PC-3 (cell line): ENCODE data around the gene TLR6. TPM values are rescaled to one million over a fixed set of nuclear protein-coding genes. Genes with fewer than 3 reads are reported as not detected.

Source experiments
- ATAC-seq: fragments of 200-7000 bp; cut with Tn5 transposase; 2 replicates; pipeline ENCODE4 v1.9.1; 2020; ENCODE audit warnings: mild to moderate bottlenecking, moderate library complexity
- BruUV-seq: library from RNA; stranded (reverse); fragments of 400-500 nt; replicated peaks from 2 replicates; lab custom pipeline; 2021; lab: Mats Ljungman, UMichigan
- CTCF ChIA-PET: fragments of 300-600 bp; sonication (Branson Sonifier 250); formaldehyde crosslinking; loops from one replicate; lab custom pipeline; 2022; ENCODE audit warnings: antibody characterized with exemption; lab: Charles Lee
- POLR2A ChIA-PET: fragments of 300-600 bp; sonication (Branson Sonifier 250); formaldehyde crosslinking; loops from one replicate; lab custom pipeline; 2022; ENCODE audit warnings: antibody characterized with exemption; ENCODE audit not compliant: unreplicated experiment; lab: Charles Lee
- DNase-seq: peaks from one replicate; pipeline ENCODE4 v3.0.0-alpha.2; 2015
- H2AFZ ChIP-seq: fragments of 300-600 bp; sonication (generic); 2 replicates; pipeline ENCODE4 v1.6.0; 2016; ENCODE audit warnings: antibody characterized with exemption, low read length
- H3F3A ChIP-seq: fragments of 300-600 bp; sonication (generic); one replicate; pipeline ENCODE4 v1.6.0; 2017; ENCODE audit warnings: antibody characterized with exemption, low read length, control low read depth, mild to moderate bottlenecking; ENCODE audit not compliant: unreplicated experiment
- H3K27ac ChIP-seq: fragments of 300-600 bp; sonication (generic); 2 replicates; pipeline ENCODE4 v1.5.1; 2016; ENCODE audit warnings: mild to moderate bottlenecking, low read length
- H3K27me3 ChIP-seq: fragments of 300-600 bp; sonication (generic); 2 replicates; pipeline ENCODE4 v1.6.1; 2016; ENCODE audit warnings: low read length, mixed read lengths
- H3K36me3 ChIP-seq: fragments of 300-600 bp; sonication (generic); 2 replicates; pipeline ENCODE4 v1.6.1; 2016; ENCODE audit warnings: low read depth, mixed run types, low read length, mixed read lengths
- H3K4me1 ChIP-seq: fragments of 300-600 bp; sonication (generic); 2 replicates; pipeline ENCODE4 v1.5.1; 2016; ENCODE audit warnings: low read length; ENCODE audit not compliant: insufficient read depth
- H3K4me2 ChIP-seq: fragments of 300-600 bp; sonication (generic); 2 replicates; pipeline ENCODE4 v1.6.0; 2016; ENCODE audit warnings: low read length
- H3K4me3 ChIP-seq: fragments of 300-600 bp; sonication (generic); 2 replicates; pipeline ENCODE4 v1.5.1; 2016; ENCODE audit warnings: mild to moderate bottlenecking, low read length, mixed read lengths
- H3K79me2 ChIP-seq: fragments of 300-600 bp; sonication (generic); 2 replicates; pipeline ENCODE4 v1.6.1; 2017; ENCODE audit warnings: low read length, mixed read lengths
- H3K9ac ChIP-seq: fragments of 300-600 bp; sonication (generic); 2 replicates; pipeline ENCODE4 v1.6.0; 2016; ENCODE audit warnings: mild to moderate bottlenecking, low read length
- H3K9me2 ChIP-seq: fragments of 300-600 bp; sonication (generic); replicated peaks from 2 replicates; pipeline ENCODE4 v1.6.1; 2016; ENCODE audit warnings: mixed run types, low read length, mixed read lengths
- H3K9me3 ChIP-seq: fragments of 300-600 bp; sonication (generic); 2 replicates; pipeline ENCODE4 v1.6.1; 2016; ENCODE audit warnings: low read length, mixed read lengths
- H4K20me1 ChIP-seq: fragments of 300-600 bp; sonication (generic); 2 replicates; pipeline ENCODE4 v1.6.1; 2016; ENCODE audit warnings: low read length, mixed read lengths
- CTCF ChIP-seq: fragments of 300-600 bp; sonication (generic); conservative IDR thresholded peaks from 2 replicates; pipeline ENCODE4 v1.5.1; 2017; ENCODE audit warnings: antibody characterized with exemption, low read depth, mild to moderate bottlenecking, low read length
- EZH2 ChIP-seq: fragments of 300-600 bp; sonication (generic); IDR thresholded peaks from one replicate; pipeline ENCODE4 v1.6.1; 2017; ENCODE audit warnings: antibody characterized with exemption, mild to moderate bottlenecking, low read length; ENCODE audit not compliant: unreplicated experiment
- EZH2phosphoT487 ChIP-seq: fragments of 300-600 bp; sonication (generic); IDR thresholded peaks from 2 replicates; pipeline ENCODE4 v1.6.1; 2018; ENCODE audit warnings: mild to moderate bottlenecking, antibody characterized with exemption, low read length, borderline replicate concordance
- intact Hi-C: fragments of 100-400 bp; cut with micrococcal nuclease; formaldehyde crosslinking; loops from 2 replicates; pipeline ENCODE4 v1.9.0; 2023
- total RNA-seq: library from RNA; depleted of rRNA; stranded (reverse); fragments of >200 nt; gene quantifications from 2 replicates; pipeline ENCODE4 v1.2.3, GENCODE V29; 2014

Gene TLR6
- total RNA-seq, 1 experiment from 2014 or later, result 1.2 TPM

GRCh38 chr4:38861791-38862190, 5.2 kb upstream of the TLR6 start:
- CTCF ChIA-PET, result no interaction called here
- no peak for ATAC-seq
- Histone ChIP-seq H3K27me3 (no peaks in the 10 kb centered on the region), H3K79me2 (no peaks in the 10 kb centered on the region), H3K4me1 (peaks cover 16% of the 10 kb centered on the region), H3K36me3 (no peaks in the 10 kb centered on the region), H3K27ac (no peak overlapping the region), H3K9me2 (no peaks in the 10 kb centered on the region), H3F3A (peaks cover 5% of the 10 kb centered on the region), H3K4me2 (no peak overlapping the region), H3K4me3 (no peak overlapping the region), H3K9ac (no peak overlapping the region), H4K20me1 (no peaks in the 10 kb centered on the region), H3K9me3 (no peaks in the 10 kb centered on the region), H2AFZ (no peak overlapping the region)
- no peak for DNase-seq
- POLR2A ChIA-PET, result no interaction called here
- TF ChIP-seq EZH2phosphoT487 (no peak), CTCF (no peak), EZH2 (no peak)
- intact Hi-C loops, result no loop called here
- no TSS peak for BruUV-seq

GRCh38 chr4:38860788-38861424, 4.3 kb upstream of the TLR6 start:
- intact Hi-C loops, result no loop called here
- Histone ChIP-seq H3F3A (peaks cover 5% of the 10 kb centered on the region), H3K4me1 (peaks cover 15% of the 10 kb centered on the region), H3K4me3 (no peak overlapping the region), H3K4me2 (no peak overlapping the region), H3K27me3 (no peaks in the 10 kb centered on the region), H3K9me2 (no peaks in the 10 kb centered on the region), H3K9me3 (no peaks in the 10 kb centered on the region), H3K27ac (no peak overlapping the region), H3K9ac (no peak overlapping the region), H3K36me3 (no peaks in the 10 kb centered on the region), H3K79me2 (no peaks in the 10 kb centered on the region), H2AFZ (no peak overlapping the region), H4K20me1 (no peaks in the 10 kb centered on the region)
- TF ChIP-seq EZH2 (no peak), EZH2phosphoT487 (no peak), CTCF (peak; percentile 85)
- no peak for ATAC-seq
- BruUV-seq, result no TSS peak
- DNase-seq, result peak; percentile 61
- POLR2A ChIA-PET, result no interaction called here
- CTCF ChIA-PET, result interaction anchor here (0.6 kb wide), 1 partner anchor 15 kb away, joined by 8 read pairs; no protein-coding TSS in a partner anchor

- no peaks in the 10 kb centered on the region for H3K27me3 ChIP-seq
- TF ChIP-seq EZH2phosphoT487 (no peak), EZH2 (no peak), CTCF (no peak)
- H2AFZ ChIP-seq, result no peak overlapping the region
- H3K36me3 ChIP-seq, result no peaks in the 10 kb centered on the region
- no peak overlapping the region for H3K27ac ChIP-seq
- no peak overlapping the region for H3K4me3 ChIP-seq
- H3K9me3 ChIP-seq, result no peaks in the 10 kb centered on the region
- CTCF ChIA-PET, result no interaction called here
- no peaks in the 10 kb centered on the region for H3K9me2 ChIP-seq
- no peaks in the 10 kb centered on the region for H3K79me2 ChIP-seq
- no peak for ATAC-seq
- H3K4me2 ChIP-seq, result no peak overlapping the region
- no peaks in the 10 kb centered on the region for H4K20me1 ChIP-seq
- no TSS peak for BruUV-seq
- H3F3A ChIP-seq, result peaks cover 5% of the 10 kb centered on the region
- intact Hi-C loops, result loop anchor here (5.0 kb wide), 1 partner anchor 72 kb away; no protein-coding TSS in a partner anchor
- no peak for DNase-seq
- peaks cover 15% of the 10 kb centered on the region for H3K4me1 ChIP-seq
- POLR2A ChIA-PET, result no interaction called here
- H3K9ac ChIP-seq, result no peak overlapping the region
Measured at GRCh38 chr4:38859501-38859900, 2.9 kb upstream of the TLR6 start.
